ENCODE results near the gene ZCCHC10.

Gene ZCCHC10

DNA sequence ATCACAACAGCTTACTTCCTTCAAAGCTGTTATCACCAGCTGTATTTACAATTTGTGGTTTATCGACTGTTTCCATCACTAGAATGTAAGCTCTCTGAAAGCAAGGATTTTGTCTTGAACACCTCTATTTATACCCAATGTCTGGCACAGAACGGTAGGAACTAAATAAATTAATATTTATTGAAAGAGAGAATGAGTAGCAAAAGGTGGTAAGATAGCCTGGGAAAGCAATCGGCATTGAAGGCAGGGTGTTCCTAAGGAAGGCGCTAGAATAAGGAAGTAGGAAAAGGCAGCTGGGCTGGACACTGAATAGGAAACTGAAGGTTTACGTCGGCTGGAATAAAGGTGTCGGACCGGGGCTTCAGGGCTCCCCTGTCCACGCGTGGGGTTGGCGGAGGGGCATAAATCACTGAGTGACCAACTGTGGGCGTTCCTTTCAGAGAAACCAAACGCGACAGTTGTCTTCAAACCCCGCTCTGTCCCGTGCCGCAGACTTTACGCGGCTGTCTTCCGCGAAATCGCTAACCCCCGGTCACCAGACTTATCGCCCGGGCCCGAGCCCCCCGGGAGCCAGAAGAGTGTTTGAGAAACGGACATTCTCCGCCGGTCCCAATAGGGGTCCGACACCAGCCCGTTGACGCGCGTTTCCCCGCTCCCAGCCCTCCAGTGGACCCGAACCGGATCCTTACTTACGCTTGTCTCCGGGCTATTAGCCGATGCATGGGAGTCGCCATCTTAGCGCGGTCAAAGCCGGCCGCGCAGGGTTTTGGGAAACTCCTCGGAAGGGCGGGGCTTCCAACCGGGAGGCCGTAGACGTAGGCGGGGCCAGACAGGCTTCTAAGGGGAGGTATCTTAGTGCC lies at the start of gene ZCCHC10:
ZCCHC10 (minus strand) TSS at position 746 of the 860 bp plus-strand sequence; CDS start at position 734, 12 bp downstream.
- H3K27me3 Mint-ChIP-seq: no peaks in the 10 kb centered on the region
- H3K4me3 Mint-ChIP-seq: peak within 1 kb of the TSS; percentile 91
- peak; percentile 99 for ATAC-seq (ENCODE audit: low read depth)
- no peaks in the 10 kb centered on the region for H3K9me3 Mint-ChIP-seq
- peaks cover 8% of the 10 kb centered on the region for H3K36me3 Mint-ChIP-seq
- peak; percentile 88 for DNase-seq (ENCODE audit: low spot score in 2 of 2)
- H3K27ac Mint-ChIP-seq: peak within 1 kb of the TSS; percentile 94
- peaks cover 20% of the 10 kb centered on the region for H3K4me1 Mint-ChIP-seq

DNA sequence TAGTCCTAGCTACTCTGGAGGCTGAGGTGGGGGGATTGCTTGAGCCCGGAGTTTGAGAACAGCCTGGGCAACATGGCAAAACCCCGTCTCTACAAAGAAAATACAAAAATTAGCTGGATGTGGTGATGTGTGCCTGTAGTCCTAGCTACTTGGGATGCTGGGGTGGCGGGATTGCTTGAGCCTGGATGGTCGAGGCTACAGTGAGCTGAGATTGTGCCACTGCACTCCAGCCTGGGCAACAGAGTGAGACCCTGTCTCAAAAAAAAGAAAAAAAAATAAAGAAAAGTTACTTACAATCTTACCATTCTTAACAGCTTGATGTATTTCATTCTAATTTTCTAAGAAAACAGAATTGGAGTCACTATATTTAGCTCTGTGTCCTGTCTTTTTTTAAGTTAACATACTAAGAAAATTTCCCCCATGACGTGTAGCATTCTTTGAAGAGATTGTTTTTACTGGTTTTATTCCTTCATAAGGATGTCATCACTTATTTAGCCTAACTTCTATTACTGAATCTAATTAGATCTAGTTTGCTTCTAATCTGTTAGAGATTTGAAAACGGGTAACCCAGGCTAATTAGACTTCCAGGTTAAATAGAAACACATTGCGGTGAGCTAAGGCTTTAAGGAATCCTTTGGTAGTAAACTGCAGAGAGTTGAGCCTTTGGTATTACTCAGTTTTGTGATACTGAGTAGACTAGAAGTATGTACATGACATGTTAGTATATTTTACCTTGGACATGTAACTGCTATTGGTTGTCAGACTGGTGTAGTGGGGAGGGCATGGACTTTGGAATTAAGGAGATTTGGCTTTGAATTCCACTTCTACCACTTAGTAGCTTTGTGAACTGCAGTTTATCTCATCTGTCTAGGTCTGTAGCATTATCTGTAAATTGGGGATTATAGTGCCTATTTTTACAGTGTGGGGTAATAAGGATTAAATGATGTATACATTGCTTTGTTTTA lies 49.5 kb upstream of the ZCCHC10 start:
- Mint-ChIP-seq H3K36me3 (peaks cover 25% of the 10 kb centered on the region), H3K4me1 (no peaks in the 10 kb centered on the region), H3K27ac (peak overlapping the region; percentile 30), H3K27me3 (no peaks in the 10 kb centered on the region), H3K9me3 (peaks cover under 1% of the 10 kb centered on the region), H3K4me3 (no peak overlapping the region)
- DNase-seq (ENCODE audit: low spot score in 2 of 2) (no peak), ATAC-seq (ENCODE audit: low read depth) (no peak)

DNA sequence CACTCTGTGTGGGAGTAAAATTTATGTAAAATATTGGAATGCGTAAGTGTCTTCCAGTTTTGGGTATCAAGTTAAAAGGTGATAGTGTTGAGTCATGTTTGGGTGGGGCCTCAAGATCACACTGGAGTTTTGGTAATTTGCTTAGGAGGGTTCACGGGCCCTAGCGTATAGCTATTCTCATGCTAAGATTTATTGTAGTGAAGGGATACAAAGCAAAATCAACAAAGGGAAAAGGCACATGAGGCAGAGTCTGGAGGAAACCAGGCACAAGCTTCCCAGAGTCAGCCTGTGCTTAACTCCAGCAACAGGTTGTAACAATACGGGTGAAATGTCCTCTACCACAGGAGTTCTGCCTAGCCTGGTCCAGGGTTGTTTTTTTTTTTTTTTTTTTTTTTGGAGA lies 45.7 kb upstream of the ZCCHC10 start:
- H3K27ac Mint-ChIP-seq: no peak overlapping the region
- DNase-seq (ENCODE audit: low spot score in 2 of 2): no peak
- ATAC-seq (ENCODE audit: low read depth): no peak
- peaks cover 7% of the 10 kb centered on the region for H3K4me1 Mint-ChIP-seq
- peaks cover 46% of the 10 kb centered on the region for H3K36me3 Mint-ChIP-seq
- peaks cover 2% of the 10 kb centered on the region for H3K9me3 Mint-ChIP-seq
- no peak overlapping the region for H3K4me3 Mint-ChIP-seq
- no peaks in the 10 kb centered on the region for H3K27me3 Mint-ChIP-seq

DNA sequence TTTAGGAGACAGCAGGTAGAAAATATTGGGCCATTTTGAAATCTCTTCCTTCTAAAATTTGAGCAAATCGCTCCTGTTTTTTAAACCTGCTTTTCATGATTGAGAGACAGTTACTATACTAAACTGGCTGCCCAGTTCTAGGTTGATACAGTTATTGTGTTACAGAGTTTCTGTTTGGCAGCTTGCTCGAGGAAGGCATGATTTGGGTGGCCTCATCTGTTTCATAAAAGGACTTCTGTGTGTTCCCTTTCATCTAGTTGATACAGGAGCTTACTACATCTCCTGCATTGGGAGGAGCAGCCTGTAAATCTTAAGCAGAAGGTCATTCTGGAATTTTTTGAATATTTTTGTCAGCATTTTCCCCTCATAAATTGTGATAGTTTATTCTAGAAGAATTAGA lies 39.7 kb upstream of the ZCCHC10 start:
- Mint-ChIP-seq H3K36me3 (peaks cover 34% of the 10 kb centered on the region), H3K4me1 (peaks cover 19% of the 10 kb centered on the region), H3K27ac (peak overlapping the region; percentile 17), H3K4me3 (no peak overlapping the region), H3K27me3 (no peaks in the 10 kb centered on the region), H3K9me3 (peaks cover 2% of the 10 kb centered on the region)
- ATAC-seq (ENCODE audit: low read depth) (no peak), DNase-seq (ENCODE audit: low spot score in 2 of 2) (no peak)

DNA sequence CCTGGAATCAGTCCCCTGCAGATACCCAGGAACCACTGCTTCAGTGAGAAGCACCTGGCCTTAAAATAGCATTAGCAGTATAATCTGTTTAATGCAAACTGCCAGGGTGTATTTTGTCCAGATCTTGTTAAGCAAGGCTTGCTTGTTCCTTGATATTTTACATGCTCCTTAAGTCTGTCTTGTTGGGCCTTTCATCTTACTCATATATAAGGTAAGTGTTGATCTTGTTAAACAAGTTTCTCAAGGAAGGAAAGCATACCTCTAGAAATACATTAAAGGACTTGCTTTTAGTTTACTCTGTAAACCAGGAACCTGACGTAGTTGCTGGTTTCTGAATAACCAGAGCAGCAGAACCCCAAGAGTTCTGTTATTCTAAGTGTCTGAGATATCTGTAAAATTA lies 39.1 kb upstream of the ZCCHC10 start:
- Mint-ChIP-seq H3K36me3 (peaks cover 30% of the 10 kb centered on the region), H3K9me3 (no peaks in the 10 kb centered on the region), H3K27ac (peak overlapping the region; percentile 67), H3K4me1 (peaks cover 19% of the 10 kb centered on the region), H3K27me3 (no peaks in the 10 kb centered on the region), H3K4me3 (no peak overlapping the region)
- ATAC-seq (ENCODE audit: low read depth): no peak
- no peak for DNase-seq (ENCODE audit: low spot score in 2 of 2)

DNA sequence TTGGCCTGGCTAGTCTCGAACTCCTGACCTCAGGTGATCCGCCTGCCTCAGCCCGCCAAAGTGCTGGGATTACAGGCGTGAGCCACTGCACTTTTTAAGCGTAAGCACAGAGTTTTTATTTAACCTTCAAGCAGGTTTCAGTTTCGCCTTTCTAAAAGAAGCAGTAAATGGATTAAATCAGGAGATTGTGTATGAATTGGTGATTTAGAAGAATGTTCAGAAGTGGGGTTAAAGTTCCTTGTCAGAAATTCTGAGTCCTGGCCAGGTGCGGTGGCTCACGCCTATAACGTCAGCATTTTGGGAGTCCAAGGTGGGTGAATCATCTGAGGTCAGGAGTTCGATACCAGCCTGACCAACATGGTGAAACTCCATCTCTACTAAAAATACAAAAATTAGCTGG lies 37.6 kb upstream of the ZCCHC10 start:
- Mint-ChIP-seq H3K4me1 (peaks cover 24% of the 10 kb centered on the region), H3K27me3 (no peaks in the 10 kb centered on the region), H3K36me3 (peaks cover 19% of the 10 kb centered on the region)

DNA sequence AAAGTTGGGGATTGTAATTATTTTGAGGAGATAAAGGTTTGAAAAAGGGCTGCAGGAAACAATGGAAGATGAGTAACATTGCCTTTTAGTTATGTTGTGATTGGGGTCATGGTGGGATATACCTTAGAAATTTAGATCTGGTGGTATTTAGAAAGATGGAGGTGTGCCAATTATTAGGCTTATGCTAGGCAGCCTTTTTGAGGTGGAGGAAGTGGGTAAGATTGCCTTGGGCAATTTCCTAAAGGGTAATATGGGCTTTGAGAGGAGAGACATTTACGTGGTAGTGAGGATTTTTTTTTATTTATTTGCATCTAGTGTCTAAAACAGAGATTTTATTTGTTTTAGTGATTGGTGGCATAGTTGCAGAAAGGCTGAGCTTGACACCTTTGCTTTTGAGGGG lies 35.9 kb upstream of the ZCCHC10 start:
- Mint-ChIP-seq H3K4me3 (no peak overlapping the region), H3K9me3 (no peaks in the 10 kb centered on the region), H3K27ac (peak overlapping the region; percentile 76), H3K27me3 (no peaks in the 10 kb centered on the region), H3K4me1 (peaks cover 24% of the 10 kb centered on the region), H3K36me3 (peaks cover 10% of the 10 kb centered on the region)
- no peak for ATAC-seq (ENCODE audit: low read depth)
- DNase-seq (ENCODE audit: low spot score in 2 of 2): no peak

More for the DNA sequence above, 37.6 kb upstream of the ZCCHC10 start:
- no peak for DNase-seq (ENCODE audit: low spot score in 2 of 2)
- no peak for ATAC-seq (ENCODE audit: low read depth)
- Mint-ChIP-seq H3K4me3 (no peak overlapping the region), H3K9me3 (no peaks in the 10 kb centered on the region), H3K27ac (no peak overlapping the region)

DNA sequence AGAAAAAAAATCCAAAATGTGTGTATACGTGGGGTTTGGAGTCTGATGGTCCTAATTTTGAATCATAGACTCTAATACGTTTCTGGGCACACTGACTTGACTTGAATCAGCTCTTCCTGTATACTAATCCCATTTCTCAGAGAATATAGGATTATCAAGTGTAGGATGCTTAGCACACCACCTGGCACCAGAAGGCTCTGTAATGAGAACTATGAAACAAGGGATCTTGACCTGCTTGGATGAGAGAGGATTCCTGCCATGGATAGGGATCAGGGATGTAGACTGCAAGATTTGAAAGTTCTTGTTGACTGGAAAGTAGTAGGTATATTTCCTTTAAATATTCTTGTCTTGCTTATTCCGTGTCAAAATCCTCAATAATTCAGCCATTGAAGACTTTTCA lies 33.3 kb upstream of the ZCCHC10 start:
- peaks cover 30% of the 10 kb centered on the region for H3K4me1 Mint-ChIP-seq
- DNase-seq (ENCODE audit: low spot score in 2 of 2) (no peak), ATAC-seq (ENCODE audit: low read depth) (no peak)
- H3K27me3 Mint-ChIP-seq: no peaks in the 10 kb centered on the region
- peak overlapping the region; percentile 62 for H3K27ac Mint-ChIP-seq
- H3K4me3 Mint-ChIP-seq: no peak overlapping the region
- H3K36me3 Mint-ChIP-seq: peaks cover 10% of the 10 kb centered on the region
- H3K9me3 Mint-ChIP-seq: no peaks in the 10 kb centered on the region

DNA sequence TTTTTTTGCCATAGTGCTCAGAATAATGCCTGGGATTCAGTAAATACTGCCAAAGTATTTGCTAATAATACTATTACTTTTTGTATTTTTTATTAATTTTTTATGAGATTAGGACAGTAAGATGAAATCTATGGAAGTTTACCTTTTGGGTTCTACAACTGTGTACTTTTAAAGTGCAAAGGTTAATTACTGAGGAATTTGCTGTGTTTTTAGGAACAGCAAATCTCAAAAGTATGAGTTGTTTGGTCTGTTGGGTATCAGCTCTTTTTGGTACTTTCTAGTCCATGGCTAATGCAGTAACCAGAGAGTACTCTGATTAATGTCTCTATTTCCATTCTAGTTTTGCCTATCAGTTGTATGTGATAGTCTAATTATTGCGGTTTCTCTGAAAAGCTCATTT lies 30.5 kb upstream of the ZCCHC10 start:
- Mint-ChIP-seq H3K27ac (peak overlapping the region; percentile 85), H3K4me3 (no peak overlapping the region), H3K36me3 (peaks cover 10% of the 10 kb centered on the region)

DNA sequence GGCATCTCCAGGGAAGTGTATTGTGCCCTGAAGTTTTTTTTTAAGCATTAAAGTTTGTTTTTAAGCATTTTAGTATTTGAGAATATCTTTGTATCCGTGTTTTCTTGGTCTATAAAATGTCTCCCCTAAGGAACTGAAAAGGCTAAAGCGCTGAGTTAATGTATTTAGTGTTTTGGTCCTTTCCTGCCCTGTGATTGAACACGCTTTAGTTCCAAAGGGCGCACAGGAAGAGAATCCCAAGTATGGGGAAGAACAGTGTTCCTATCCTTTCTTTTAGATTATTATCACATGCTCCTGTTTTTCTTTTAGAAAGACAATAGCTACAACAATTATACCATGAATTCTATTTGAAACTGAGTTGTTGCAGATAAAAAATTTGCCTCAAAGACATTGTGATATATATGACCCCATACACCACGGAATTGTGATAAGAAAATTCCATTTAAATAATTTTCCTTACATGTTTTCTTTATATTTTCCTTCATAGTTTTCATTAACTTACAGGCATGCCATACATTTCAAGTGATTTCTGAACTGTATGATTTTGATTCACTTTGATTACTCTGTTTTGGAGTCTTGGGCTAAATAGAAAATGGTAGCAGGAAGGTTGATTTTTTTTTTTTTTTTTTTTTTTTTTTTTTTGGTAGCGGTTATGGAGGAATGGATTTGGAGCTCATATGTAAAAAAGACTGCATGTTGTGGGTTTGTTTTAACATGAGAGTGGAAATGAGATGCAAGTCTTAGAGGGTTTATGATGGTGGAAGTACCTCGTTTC lies 28.5 kb upstream of the ZCCHC10 start:
- H3K36me3 Mint-ChIP-seq: peaks cover 6% of the 10 kb centered on the region
- H3K4me3 Mint-ChIP-seq: no peak overlapping the region
- no peak for DNase-seq (ENCODE audit: low spot score in 2 of 2)
- no peak overlapping the region for H3K27ac Mint-ChIP-seq
- no peak for ATAC-seq (ENCODE audit: low read depth)
- no peaks in the 10 kb centered on the region for H3K27me3 Mint-ChIP-seq
- H3K9me3 Mint-ChIP-seq: no peaks in the 10 kb centered on the region
- H3K4me1 Mint-ChIP-seq: peaks cover 28% of the 10 kb centered on the region

More for the DNA sequence above, 30.5 kb upstream of the ZCCHC10 start:
- H3K27me3 Mint-ChIP-seq: no peaks in the 10 kb centered on the region
- ATAC-seq (ENCODE audit: low read depth) (no peak), DNase-seq (ENCODE audit: low spot score in 2 of 2) (no peak)
- H3K9me3 Mint-ChIP-seq: no peaks in the 10 kb centered on the region
- peaks cover 25% of the 10 kb centered on the region for H3K4me1 Mint-ChIP-seq

DNA sequence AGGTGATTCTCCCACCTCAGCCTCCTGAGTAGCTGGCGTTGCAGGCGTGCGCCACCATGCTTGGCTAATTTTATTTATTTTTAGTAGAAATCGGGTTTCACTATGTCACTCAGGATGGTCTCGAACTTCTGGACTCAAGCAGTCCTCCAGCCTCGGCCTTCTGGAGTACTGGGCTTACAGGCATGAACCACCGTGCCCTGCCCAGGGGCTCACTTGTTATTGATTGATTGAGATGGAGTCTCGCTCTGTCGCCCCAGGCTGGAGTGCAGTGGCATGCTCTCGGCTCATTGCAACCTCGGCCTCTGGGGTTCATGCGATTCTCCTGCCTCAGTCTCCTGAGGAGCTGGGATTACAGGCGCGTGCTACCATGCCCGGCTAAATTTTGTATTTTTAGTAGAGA lies 27.1 kb upstream of the ZCCHC10 start:
- Mint-ChIP-seq H3K27me3 (no peaks in the 10 kb centered on the region), H3K36me3 (peaks cover 6% of the 10 kb centered on the region), H3K9me3 (no peaks in the 10 kb centered on the region), H3K27ac (no peak overlapping the region), H3K4me1 (peaks cover 28% of the 10 kb centered on the region), H3K4me3 (peak overlapping the region; percentile 97)
- DNase-seq (ENCODE audit: low spot score in 2 of 2): no peak
- no peak for ATAC-seq (ENCODE audit: low read depth)

DNA sequence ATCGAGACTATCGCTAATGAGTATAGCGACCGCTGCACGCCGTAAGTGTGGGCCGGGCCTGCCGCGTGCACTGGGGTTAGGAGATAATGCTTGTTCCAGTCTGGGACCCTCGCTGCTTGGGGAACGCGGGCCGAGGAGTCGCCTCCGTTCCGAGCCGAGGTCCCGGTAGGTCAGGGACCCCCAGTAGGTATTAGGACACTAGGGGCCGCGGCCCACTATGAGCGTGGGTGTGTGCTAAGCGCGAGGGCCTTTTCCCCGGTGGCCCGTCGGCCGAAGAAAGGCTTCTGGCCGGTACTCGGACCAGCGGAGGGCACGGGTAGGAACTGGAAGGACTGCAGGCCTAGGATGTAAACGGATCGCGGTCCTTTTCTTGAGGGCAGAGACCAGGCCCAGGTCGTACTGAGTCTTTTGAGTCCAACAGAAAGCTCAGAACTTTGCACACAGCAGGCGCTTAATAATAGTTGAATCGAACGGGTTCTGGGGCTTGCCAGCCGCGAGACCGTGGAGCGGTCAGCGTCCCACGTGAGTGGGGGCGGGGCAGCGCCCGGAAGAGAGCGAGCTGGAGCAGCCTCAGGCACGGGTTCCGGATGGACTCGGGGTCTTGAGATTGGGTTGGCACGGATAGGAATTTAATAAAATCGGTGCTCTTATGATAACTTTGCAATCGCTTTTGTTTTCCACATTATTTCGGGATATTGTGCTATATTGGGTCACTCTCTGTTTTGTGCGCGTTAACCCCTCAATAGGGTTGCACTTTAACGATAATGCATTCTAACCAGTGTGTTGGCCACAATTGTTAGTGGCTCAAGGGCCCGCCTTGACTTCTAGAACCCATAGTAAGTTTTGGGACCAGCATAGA lies 26.2 kb upstream of the ZCCHC10 start:
- H3K27ac Mint-ChIP-seq: peak overlapping the region; percentile 99
- peaks cover 23% of the 10 kb centered on the region for H3K4me1 Mint-ChIP-seq
- H3K4me3 Mint-ChIP-seq: peak overlapping the region; percentile 97
- ATAC-seq (ENCODE audit: low read depth) (no peak), DNase-seq (ENCODE audit: low spot score in 2 of 2) (peak in 1 of 2 donors; percentile 25)
- peaks cover 3% of the 10 kb centered on the region for H3K36me3 Mint-ChIP-seq
- no peaks in the 10 kb centered on the region for H3K27me3 Mint-ChIP-seq
- no peaks in the 10 kb centered on the region for H3K9me3 Mint-ChIP-seq

Measured in memory B cell (primary cell).